GM12891 (cell line): ENCODE results near the gene EPHB3.

Experiments
- DNase-seq: peaks from one replicate; pipeline ENCODE4 v3.0.0; 2011; ENCODE audit warnings: low spot score; ENCODE audit not compliant: insufficient read length
- FAIRE-seq: peaks from 2 replicates; lab custom pipeline; 2011; peaks lifted over from hg19 to GRCh38; lab: Jason Lieb, UNC
- PAX5 ChIP-seq: IDR thresholded peaks from 2 replicates; pipeline ENCODE4 v1.6.1; 2011; ENCODE audit warnings: low read length, moderate library complexity, mild to moderate bottlenecking; ENCODE audit not compliant: insufficient read depth, severe bottlenecking
- POLR2A ChIP-seq: IDR thresholded peaks from 2 replicates; pipeline ENCODE4 v1.6.1; 2011; ENCODE audit warnings: low read depth, low read length, control low read depth
- POLR2AphosphoS5 ChIP-seq: IDR thresholded peaks from 2 replicates; pipeline ENCODE4 v1.6.1; 2011; ENCODE audit warnings: low read depth, low read length, control low read depth
- POU2F2 ChIP-seq: IDR thresholded peaks from 2 replicates; pipeline ENCODE4 v1.6.1; 2011; ENCODE audit warnings: low read depth, mild to moderate bottlenecking, control low read depth, low read length, moderate library complexity
- SPI1 ChIP-seq: IDR thresholded peaks from 2 replicates; pipeline ENCODE4 v1.6.1; 2011; ENCODE audit warnings: low read depth, low read length, control low read depth
- TAF1 ChIP-seq: IDR thresholded peaks from 2 replicates; pipeline ENCODE4 v1.6.1; 2011; ENCODE audit warnings: low read depth, low read length, control low read depth

Gene EPHB3

GRCh38 chr3:184596886-184597575, 35.4 kb downstream of the EPHB3 start:
- no peak for FAIRE-seq
- TF ChIP-seq PAX5 (no peak), TAF1 (no peak), POLR2AphosphoS5 (no peak), POU2F2 (no peak), POLR2A (no peak), SPI1 (no peak)
- DNase-seq = no peak

- DNase-seq (no peak), FAIRE-seq (no peak)
- TF ChIP-seq POU2F2 = no peak
- no peak for TF ChIP-seq SPI1
- no peak for TF ChIP-seq POLR2AphosphoS5
- no peak for TF ChIP-seq PAX5
Measured at GRCh38 chr3:184597829-184598573, 36.4 kb downstream of the EPHB3 start.

- FAIRE-seq (no peak), DNase-seq (no peak)
- TF ChIP-seq TAF1 = no peak
- no peak for TF ChIP-seq POLR2AphosphoS5
- no peak for TF ChIP-seq PAX5
Measured at GRCh38 chr3:184598574-184598927, 37.0 kb downstream of the EPHB3 start.

DNA sequence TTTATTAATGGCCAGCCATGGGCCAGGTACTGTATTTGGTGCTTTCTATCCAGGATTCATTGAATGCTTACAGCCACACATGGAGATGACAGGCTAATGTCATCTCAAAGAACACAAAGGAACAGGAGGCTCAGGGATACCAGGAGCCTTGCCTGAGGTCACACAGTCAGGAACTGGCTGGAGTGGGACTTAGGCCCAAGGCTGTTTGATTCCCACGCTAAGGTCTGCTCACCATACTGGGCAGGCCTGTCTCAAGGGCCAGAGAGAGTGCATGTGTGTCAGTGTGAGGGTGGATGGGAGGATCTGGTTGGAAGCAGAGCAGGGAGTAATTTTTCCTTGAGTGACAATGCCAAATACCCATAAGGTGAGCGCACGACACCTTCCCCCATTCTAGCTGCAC, 37.6 kb downstream of the EPHB3 start:
- no peak for FAIRE-seq
- TF ChIP-seq TAF1 (no peak), POLR2AphosphoS5 (no peak), PAX5 (no peak), SPI1 (no peak), POLR2A (no peak), POU2F2 (no peak)
- no peak for DNase-seq

DNA sequence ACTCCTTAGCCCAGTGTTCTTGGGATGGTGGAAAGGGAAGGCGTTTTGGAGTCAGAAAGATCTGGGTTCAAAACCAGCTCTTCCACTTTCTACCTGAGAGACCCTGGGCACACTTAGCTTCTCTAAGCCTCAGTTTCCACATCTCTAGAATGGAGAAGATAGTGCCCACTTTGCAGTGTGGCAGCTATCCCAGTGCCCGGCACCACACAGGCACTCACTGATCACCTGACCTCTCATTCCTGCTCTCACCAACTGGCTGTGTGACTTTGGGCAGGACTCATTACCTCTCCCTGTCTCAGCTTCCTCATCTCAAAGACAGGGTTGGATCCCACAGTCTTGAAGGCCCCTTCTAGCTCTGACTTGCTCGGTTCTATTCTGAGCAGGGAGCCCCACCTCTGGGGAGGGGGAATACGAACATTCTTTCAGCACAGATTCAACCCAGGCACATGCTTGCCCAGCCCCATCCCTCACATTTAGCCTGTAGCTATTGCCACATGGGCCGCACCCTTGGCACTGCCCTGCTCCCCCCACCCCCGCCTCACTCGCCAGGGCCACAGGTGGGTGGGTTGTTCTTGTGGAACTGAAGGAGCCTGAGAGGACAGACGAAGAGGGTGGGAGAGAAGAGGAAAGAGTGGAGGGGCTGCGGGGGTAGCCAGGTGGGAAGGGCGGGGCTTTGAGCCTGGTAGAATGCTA, 39.2 kb downstream of the EPHB3 start:
- TF ChIP-seq TAF1 (no peak), POLR2A (no peak)
- no peak for DNase-seq
- FAIRE-seq = no peak

- FAIRE-seq (no peak), DNase-seq (no peak)
- TF ChIP-seq SPI1 (no peak), POLR2A (no peak), POLR2AphosphoS5 (no peak), POU2F2 (no peak)
Measured at GRCh38 chr3:184601576-184602371, 40.2 kb downstream of the EPHB3 start.

DNA sequence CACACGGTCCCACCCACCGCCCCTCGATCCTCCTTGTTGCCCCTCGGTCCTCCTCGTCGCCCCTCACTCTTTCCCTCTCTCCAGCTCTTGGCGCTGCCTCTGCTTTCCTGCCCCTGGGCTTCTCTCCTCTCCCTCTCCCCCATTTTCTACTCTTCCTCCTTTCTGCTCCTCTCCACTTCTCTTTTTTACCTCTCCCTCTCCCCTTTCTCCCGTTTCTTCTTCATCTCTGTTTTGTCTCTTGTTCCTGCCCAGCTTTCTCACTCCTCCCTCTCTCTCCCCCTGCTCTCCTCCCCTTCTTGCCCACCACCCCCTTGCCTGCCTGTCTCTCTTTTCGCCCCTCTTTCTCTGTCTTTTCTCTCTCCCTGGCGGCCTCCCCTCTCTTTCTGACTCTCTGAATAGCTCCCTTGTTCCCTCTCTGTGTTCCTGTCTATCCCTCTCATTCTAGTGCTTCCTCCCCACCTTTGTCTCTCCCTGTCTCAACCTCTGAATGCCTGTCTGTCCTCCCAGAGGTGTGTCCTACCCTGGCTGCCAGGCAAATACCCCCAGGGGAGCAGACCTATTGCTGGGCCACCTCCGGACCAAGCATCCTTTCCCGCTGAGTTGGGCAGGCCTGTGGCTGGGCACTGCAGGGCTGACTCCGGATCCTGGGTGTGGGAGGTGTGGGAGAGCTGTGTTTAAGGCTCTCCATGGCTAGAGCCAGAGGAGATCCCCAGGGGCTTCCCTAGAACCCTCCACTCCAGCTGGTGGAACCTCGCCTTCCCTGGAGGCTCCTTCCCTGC, 41.0 kb downstream of the EPHB3 start:
- FAIRE-seq (no peak), DNase-seq (no peak)
- TF ChIP-seq POU2F2 = no peak
- no peak for TF ChIP-seq SPI1
- no peak for TF ChIP-seq PAX5
- TF ChIP-seq POLR2A = no peak
- no peak for TF ChIP-seq TAF1
- TF ChIP-seq POLR2AphosphoS5 = no peak

DNA sequence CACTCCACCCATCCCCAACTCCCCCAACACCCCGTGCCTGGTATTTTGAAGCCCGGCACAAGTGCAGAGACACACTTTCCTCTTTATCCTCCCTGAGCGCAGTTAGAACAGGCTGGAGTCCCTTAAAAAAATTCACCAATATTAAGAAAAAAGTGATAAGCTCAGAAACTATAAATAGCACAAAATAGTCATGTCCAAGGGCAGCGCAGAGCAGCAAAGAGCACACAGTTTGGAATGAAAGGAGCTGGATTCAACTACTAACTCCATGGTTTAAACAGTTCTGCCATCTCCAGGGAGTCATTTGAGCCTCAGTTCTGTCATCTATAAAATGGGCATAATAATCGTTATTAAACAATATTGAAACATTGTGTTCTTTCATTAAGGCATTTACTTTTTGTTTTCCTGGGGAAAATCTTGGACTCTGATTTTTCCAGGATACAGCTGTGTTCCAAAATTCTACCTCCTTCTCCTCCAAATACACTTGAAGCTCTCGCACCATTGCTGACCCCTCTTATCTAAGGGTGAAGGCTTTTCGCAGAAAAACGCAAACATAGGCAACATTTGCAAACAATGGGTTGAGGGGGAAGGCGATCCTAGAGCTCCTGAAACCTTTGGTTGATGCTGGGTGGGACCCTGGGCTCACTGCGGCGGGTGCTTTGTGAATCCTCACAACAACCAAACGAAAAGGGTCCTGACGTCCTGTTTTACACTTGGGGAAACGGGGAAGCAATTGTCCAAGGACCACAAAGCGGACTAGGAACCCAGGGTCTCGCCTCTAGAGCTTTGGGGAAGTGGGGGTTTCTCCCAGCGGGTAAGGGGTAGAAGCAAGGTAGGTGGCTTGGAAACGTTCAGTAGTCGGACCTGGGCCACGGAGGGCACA, 41.8 kb downstream of the EPHB3 start:
- TF ChIP-seq POU2F2 (no peak), SPI1 (no peak), TAF1 (no peak), PAX5 (no peak), POLR2A (no peak), POLR2AphosphoS5 (no peak)
- DNase-seq (no peak), FAIRE-seq (no peak)
